ENCODE results near the gene SIX1. TPM values are rescaled to one million over a fixed set of nuclear protein-coding genes. Genes with fewer than 3 reads are reported as not detected.

The SIX1 gene
- polyA plus RNA-seq, 2 of the 4 experiments (the other 2 are of a cell fraction), result 4.4 to 7.2 TPM

DNA sequence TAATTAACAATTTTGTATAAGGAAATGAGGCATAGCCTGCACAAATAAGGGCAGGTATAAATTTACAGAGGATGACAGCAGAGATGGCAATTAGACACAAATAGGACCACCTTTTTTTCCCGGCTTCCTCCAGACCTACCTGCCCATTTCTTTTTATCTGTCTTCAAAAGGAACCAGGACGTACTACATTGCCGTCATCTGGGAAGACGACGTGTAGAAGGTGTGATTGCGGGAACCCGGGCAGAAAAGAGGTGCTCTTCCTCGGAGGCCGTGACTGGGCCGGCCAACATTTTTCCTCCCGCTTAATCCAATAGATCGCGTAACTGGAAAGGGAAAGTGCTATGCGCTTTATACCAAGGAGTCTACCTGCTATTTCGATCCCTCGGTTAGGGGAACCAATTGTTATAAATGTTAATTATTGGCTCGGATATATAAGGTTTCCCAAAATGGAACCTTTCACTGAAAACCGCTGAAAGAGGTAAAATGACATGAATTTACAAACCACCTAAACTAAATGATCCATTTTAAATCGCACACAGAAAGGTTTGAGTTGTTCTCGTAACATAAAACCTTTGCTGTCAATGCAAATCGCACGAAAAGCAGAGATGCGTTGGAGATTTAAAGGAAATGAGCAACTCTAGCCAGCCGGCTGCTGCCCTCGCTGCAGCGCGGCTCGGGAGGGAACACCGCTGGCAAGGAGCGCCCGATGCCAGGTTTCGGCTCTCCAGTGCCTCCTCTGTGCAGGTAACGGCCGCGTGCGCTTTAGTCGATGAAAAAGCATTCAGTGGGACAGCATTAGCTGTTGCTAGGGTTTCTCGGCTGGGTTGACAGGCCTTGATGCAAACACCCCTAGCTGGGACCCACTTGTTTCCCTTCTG lies 2.8 kb upstream of the SIX1 start:
- ATAC-seq (no peak), DNase-seq (ENCODE audit: low read depth in 1 of 2, low spot score in 1 of 2) (no peak), FAIRE-seq (no peak)
- peaks cover 8% of the 10 kb centered on the region; the same call in 1 of the 3 replicates for H3K4me1 ChIP-seq
- H3K4me3 ChIP-seq, result no peak overlapping the region
- TF ChIP-seq HOXA7 (CRISPR knock-in tag; IDR thresholded peaks at IDR 0.05) (no peak), RFX5 (IDR thresholded peaks at IDR 0.05) (no peak), ZC3H11A (IDR thresholded peaks at IDR 0.05) (no peak), RNF2 (IDR thresholded peaks at IDR 0.05; ENCODE audit: borderline replicate concordance, low read depth) (no peak), TFCP2L1 (CRISPR knock-in tag; IDR thresholded peaks at IDR 0.05) (no peak), HEYL (CRISPR knock-in tag; IDR thresholded peaks at IDR 0.05) (no peak), JUN (IDR thresholded peaks at IDR 0.05) (no peak)
- TF ChIP-seq, protein P1, sequence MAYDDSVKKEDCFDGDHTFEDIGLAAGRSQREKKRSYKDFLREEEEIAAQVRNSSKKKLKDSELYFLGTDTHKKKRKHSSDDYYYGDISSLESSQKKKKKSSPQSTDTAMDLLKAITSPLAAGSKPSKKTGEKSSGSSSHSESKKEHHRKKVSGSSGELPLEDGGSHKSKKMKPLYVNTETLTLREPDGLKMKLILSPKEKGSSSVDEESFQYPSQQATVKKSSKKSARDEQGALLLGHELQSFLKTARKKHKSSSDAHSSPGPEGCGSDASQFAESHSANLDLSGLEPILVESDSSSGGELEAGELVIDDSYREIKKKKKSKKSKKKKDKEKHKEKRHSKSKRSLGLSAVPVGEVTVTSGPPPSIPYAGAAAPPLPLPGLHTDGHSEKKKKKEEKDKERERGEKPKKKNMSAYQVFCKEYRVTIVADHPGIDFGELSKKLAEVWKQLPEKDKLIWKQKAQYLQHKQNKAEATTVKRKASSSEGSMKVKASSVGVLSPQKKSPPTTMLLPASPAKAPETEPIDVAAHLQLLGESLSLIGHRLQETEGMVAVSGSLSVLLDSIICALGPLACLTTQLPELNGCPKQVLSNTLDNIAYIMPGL (CRISPR knock-in tag; IDR thresholded peaks at IDR 0.05; ENCODE audit: borderline replicate concordance), result no peak
- TF ChIP-seq, protein P2, sequence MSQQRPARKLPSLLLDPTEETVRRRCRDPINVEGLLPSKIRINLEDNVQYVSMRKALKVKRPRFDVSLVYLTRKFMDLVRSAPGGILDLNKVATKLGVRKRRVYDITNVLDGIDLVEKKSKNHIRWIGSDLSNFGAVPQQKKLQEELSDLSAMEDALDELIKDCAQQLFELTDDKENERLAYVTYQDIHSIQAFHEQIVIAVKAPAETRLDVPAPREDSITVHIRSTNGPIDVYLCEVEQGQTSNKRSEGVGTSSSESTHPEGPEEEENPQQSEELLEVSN (IDR thresholded peaks at IDR 0.05; ENCODE audit: borderline replicate concordance, low read depth), result no peak
- TF ChIP-seq, protein P3, sequence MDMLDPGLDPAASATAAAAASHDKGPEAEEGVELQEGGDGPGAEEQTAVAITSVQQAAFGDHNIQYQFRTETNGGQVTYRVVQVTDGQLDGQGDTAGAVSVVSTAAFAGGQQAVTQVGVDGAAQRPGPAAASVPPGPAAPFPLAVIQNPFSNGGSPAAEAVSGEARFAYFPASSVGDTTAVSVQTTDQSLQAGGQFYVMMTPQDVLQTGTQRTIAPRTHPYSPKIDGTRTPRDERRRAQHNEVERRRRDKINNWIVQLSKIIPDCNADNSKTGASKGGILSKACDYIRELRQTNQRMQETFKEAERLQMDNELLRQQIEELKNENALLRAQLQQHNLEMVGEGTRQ (IDR thresholded peaks at IDR 0.05), result no peak
- ChIA-PET CTCF (no interaction called here), POLR2A (no interaction called here)
- no peak overlapping the region for H3K27ac ChIP-seq
- no peak overlapping the region for H3K4me2 ChIP-seq
- 79% methylated on average over 38 of the region's 38 CpGs for WGBS (ENCODE audit: missing lambda C conversion rate)
- H3K9me3 ChIP-seq, result no peaks in the 10 kb centered on the region

DNA sequence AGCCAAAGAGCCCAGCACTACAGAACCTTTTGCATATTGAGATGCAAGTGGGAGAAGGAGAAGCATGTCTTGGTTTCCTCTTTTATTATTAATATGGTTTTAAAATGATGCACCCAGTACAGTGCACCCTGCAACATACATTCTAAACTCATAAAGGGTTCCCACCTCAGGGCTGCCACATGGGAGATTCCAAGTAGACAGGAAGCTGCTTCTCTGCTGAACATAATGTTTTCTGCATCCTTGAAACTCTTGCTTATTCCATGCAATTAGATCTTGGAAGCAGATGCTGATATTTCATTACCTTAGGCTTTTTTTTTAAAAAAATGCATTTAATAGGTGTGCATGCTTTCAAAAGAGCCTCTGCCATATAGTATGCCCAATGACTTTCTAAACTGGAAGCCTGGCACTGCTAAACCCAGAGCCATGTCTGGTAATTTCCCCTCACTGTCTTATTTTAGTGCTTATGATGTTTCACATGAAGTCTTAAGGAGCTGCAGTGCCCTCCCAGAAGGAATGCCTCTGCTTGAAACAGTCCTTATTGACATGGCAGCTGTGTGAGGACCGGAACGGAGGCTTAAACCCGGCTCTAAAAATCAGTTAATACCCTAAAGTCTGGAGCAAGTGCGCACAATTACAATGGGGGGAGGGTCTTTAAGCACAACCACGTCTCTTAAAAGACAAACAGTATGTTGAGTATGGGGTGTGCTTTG lies 2.0 kb upstream of the SIX1 start:
- Histone ChIP-seq H3K4me2 (no peak overlapping the region), H3K9me3 (no peaks in the 10 kb centered on the region), H3K4me1 (peaks cover 16% of the 10 kb centered on the region; the same call in 1 of the 3 replicates), H3K27ac (no peak overlapping the region), H3K4me3 (no peak overlapping the region)
- POLR2A ChIA-PET, result no interaction called here
- 83% methylated on average over 5 of the region's 5 CpGs for WGBS (ENCODE audit: missing lambda C conversion rate)
- ATAC-seq (no peak), FAIRE-seq (no peak), DNase-seq (ENCODE audit: low read depth in 1 of 2, low spot score in 1 of 2) (no peak)
- TF ChIP-seq, protein P3 (IDR thresholded peaks at IDR 0.05), result no peak
- TF ChIP-seq NFE2L2 (conservative IDR thresholded peaks at IDR 0.05; ENCODE audit: low read length) (no peak), HOXB5 (CRISPR knock-in tag; IDR thresholded peaks at IDR 0.05) (no peak), ZNF302 (CRISPR knock-in tag; IDR thresholded peaks at IDR 0.05) (no peak), ESRRA (IDR thresholded peaks at IDR 0.05; ENCODE audit: borderline replicate concordance, low read length) (no peak), KDM5A (IDR thresholded peaks at IDR 0.05) (no peak), BHLHE40 (IDR thresholded peaks at IDR 0.05; ENCODE audit: low read depth, low read length) (no peak), POLR2A (IDR thresholded peaks at IDR 0.05; ENCODE audit: low read length) (no peak), EHMT2 (IDR thresholded peaks at IDR 0.05; ENCODE audit: low read depth) (no peak), MYC (IDR thresholded peaks at IDR 0.05; ENCODE audit: borderline replicate concordance, low read length) (no peak), HOXA7 (CRISPR knock-in tag; IDR thresholded peaks at IDR 0.05) (no peak), JUN (IDR thresholded peaks at IDR 0.05) (no peak)
- TF ChIP-seq, protein P4, sequence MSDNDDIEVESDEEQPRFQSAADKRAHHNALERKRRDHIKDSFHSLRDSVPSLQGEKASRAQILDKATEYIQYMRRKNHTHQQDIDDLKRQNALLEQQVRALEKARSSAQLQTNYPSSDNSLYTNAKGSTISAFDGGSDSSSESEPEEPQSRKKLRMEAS (IDR thresholded peaks at IDR 0.05), result no peak
- TF ChIP-seq, protein P5, sequence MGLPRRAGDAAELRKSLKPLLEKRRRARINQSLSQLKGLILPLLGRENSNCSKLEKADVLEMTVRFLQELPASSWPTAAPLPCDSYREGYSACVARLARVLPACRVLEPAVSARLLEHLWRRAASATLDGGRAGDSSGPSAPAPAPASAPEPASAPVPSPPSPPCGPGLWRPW (IDR thresholded peaks at IDR 0.05), result no peak
- TF ChIP-seq, protein P6, sequence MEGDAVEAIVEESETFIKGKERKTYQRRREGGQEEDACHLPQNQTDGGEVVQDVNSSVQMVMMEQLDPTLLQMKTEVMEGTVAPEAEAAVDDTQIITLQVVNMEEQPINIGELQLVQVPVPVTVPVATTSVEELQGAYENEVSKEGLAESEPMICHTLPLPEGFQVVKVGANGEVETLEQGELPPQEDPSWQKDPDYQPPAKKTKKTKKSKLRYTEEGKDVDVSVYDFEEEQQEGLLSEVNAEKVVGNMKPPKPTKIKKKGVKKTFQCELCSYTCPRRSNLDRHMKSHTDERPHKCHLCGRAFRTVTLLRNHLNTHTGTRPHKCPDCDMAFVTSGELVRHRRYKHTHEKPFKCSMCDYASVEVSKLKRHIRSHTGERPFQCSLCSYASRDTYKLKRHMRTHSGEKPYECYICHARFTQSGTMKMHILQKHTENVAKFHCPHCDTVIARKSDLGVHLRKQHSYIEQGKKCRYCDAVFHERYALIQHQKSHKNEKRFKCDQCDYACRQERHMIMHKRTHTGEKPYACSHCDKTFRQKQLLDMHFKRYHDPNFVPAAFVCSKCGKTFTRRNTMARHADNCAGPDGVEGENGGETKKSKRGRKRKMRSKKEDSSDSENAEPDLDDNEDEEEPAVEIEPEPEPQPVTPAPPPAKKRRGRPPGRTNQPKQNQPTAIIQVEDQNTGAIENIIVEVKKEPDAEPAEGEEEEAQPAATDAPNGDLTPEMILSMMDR (IDR thresholded peaks at IDR 0.05), result no peak
- TF ChIP-seq, protein P1 (CRISPR knock-in tag; IDR thresholded peaks at IDR 0.05; ENCODE audit: borderline replicate concordance), result no peak
- TF ChIP-seq, protein P7, sequence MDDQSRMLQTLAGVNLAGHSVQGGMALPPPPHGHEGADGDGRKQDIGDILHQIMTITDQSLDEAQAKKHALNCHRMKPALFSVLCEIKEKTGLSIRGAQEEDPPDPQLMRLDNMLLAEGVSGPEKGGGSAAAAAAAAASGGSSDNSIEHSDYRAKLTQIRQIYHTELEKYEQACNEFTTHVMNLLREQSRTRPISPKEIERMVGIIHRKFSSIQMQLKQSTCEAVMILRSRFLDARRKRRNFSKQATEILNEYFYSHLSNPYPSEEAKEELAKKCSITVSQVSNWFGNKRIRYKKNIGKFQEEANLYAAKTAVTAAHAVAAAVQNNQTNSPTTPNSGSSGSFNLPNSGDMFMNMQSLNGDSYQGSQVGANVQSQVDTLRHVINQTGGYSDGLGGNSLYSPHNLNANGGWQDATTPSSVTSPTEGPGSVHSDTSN (IDR thresholded peaks at IDR 0.05), result no peak
- CTCF ChIA-PET, result no interaction called here

All from A549 (cell line).